ENCODE results near the gene B3GALT5.

Gene B3GALT5

DNA sequence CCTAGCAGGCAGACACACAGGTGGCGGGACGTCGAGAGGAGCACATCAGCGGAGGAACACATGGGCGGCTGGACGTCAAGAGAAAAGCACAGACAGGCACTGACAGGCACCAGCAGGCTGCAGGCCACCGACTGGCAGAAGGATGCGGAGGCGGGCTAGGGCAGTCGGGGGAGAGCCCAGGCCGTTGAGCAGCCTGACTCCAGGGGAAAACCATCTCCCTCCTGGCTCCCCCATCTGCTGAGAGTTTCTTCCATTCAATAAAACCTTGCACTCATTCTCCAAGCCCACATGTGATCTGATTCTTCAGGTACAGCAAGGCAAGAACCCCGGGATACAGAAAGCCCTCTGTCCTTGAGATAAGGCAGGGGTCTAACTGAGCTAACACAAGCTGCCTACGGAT, 25.5 kb downstream of the B3GALT5 start:
- DNase-seq (no peak), ATAC-seq (ENCODE audit: insufficient read depth, low read depth) (no peak)
- H3K27me3 ChIP-seq (ENCODE audit: insufficient read depth, low read length, poor library complexity) = peaks cover 14% of the 10 kb centered on the region
- TF ChIP-seq EZH2 (IDR thresholded peaks at IDR 0.05; ENCODE audit: borderline replicate concordance, low read depth, low read length, severe bottlenecking) = no peak
- TF ChIP-seq CTCF (IDR thresholded peaks at IDR 0.05; ENCODE audit: borderline replicate concordance, extremely low read depth, low read length, poor library complexity, severe bottlenecking) = no peak
- H3K4me3 ChIP-seq (ENCODE audit: low read depth in 1 of 2, low read length in 2 of 2) = no peak overlapping the region
- H3K4me1 ChIP-seq (ENCODE audit: insufficient read depth, low read length) = no peaks in the 10 kb centered on the region
- H3K9ac ChIP-seq (ENCODE audit: low read depth, low read length) = no peak overlapping the region
- no peak overlapping the region for H3K4me2 ChIP-seq (ENCODE audit: insufficient read depth, low read length)
- no peaks in the 10 kb centered on the region for H3K9me3 ChIP-seq (ENCODE audit: insufficient read depth, low read length, severe bottlenecking)
- H4K20me1 ChIP-seq (ENCODE audit: insufficient read depth, low read length) = no peaks in the 10 kb centered on the region
- H2AFZ ChIP-seq (ENCODE audit: low read depth, low read length) = no peak overlapping the region
- no peak overlapping the region for H3K27ac ChIP-seq (ENCODE audit: low read length)
- H3K79me2 ChIP-seq (ENCODE audit: insufficient read depth, low read length) = no peaks in the 10 kb centered on the region
- no peaks in the 10 kb centered on the region for H3K36me3 ChIP-seq (ENCODE audit: insufficient read depth, low read length)

DNA sequence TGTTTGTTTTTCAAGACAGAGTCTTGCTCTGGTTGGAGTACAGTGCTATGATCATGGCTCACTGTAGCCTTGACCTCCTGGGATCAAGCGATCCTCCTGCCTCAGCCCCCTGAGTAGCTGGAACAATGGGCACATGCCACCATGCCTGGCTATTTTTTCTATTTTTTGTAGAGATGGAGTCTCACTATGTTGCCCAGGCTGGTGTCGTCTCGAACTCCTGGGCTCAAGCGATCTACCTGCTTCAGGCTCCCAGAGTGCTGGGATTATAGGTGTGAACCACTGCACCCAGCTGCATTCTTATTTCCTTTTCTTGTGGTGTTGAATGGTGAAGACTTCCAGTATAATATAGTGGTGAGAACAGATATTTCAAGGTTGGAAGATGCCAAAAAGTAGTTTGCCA, 28.0 kb downstream of the B3GALT5 start:
- Histone ChIP-seq H3K4me1 (ENCODE audit: insufficient read depth, low read length) (no peaks in the 10 kb centered on the region), H3K27ac (ENCODE audit: low read length) (no peak overlapping the region), H3K4me2 (ENCODE audit: insufficient read depth, low read length) (no peak overlapping the region), H4K20me1 (ENCODE audit: insufficient read depth, low read length) (no peaks in the 10 kb centered on the region), H3K9me3 (ENCODE audit: insufficient read depth, low read length, severe bottlenecking) (no peaks in the 10 kb centered on the region), H3K79me2 (ENCODE audit: insufficient read depth, low read length) (no peaks in the 10 kb centered on the region), H3K4me3 (ENCODE audit: low read depth in 1 of 2, low read length in 2 of 2) (no peak overlapping the region), H3K27me3 (ENCODE audit: insufficient read depth, low read length, poor library complexity) (peaks cover 14% of the 10 kb centered on the region), H3K36me3 (ENCODE audit: insufficient read depth, low read length) (no peaks in the 10 kb centered on the region), H2AFZ (ENCODE audit: low read depth, low read length) (no peak overlapping the region), H3K9ac (ENCODE audit: low read depth, low read length) (no peak overlapping the region)
- ATAC-seq (ENCODE audit: insufficient read depth, low read depth) (no peak), DNase-seq (no peak)
- TF ChIP-seq CTCF (IDR thresholded peaks at IDR 0.05; ENCODE audit: borderline replicate concordance, extremely low read depth, low read length, poor library complexity, severe bottlenecking) (no peak), EZH2 (IDR thresholded peaks at IDR 0.05; ENCODE audit: borderline replicate concordance, low read depth, low read length, severe bottlenecking) (no peak)

GRCh38 chr21:39641827-39642450, 29.2 kb downstream of the B3GALT5 start:
- DNase-seq (no peak), ATAC-seq (ENCODE audit: insufficient read depth, low read depth) (no peak)
- H2AFZ ChIP-seq (ENCODE audit: low read depth, low read length) = no peak overlapping the region
- H3K4me1 ChIP-seq (ENCODE audit: insufficient read depth, low read length) = no peaks in the 10 kb centered on the region
- no peak overlapping the region for H3K4me2 ChIP-seq (ENCODE audit: insufficient read depth, low read length)
- H3K36me3 ChIP-seq (ENCODE audit: insufficient read depth, low read length) = no peaks in the 10 kb centered on the region
- TF ChIP-seq EZH2 (IDR thresholded peaks at IDR 0.05; ENCODE audit: borderline replicate concordance, low read depth, low read length, severe bottlenecking) (no peak), CTCF (IDR thresholded peaks at IDR 0.05; ENCODE audit: borderline replicate concordance, extremely low read depth, low read length, poor library complexity, severe bottlenecking) (no peak)
- no peak overlapping the region for H3K9ac ChIP-seq (ENCODE audit: low read depth, low read length)
- no peaks in the 10 kb centered on the region for H4K20me1 ChIP-seq (ENCODE audit: insufficient read depth, low read length)
- no peak overlapping the region for H3K27ac ChIP-seq (ENCODE audit: low read length)
- H3K4me3 ChIP-seq (ENCODE audit: low read depth in 1 of 2, low read length in 2 of 2) = no peak overlapping the region
- peaks cover 9% of the 10 kb centered on the region for H3K27me3 ChIP-seq (ENCODE audit: insufficient read depth, low read length, poor library complexity)
- H3K79me2 ChIP-seq (ENCODE audit: insufficient read depth, low read length) = no peaks in the 10 kb centered on the region
- H3K9me3 ChIP-seq (ENCODE audit: insufficient read depth, low read length, severe bottlenecking) = no peaks in the 10 kb centered on the region

Data from DND-41 (cell line).